Tibial artery (tissue), 4 donors: Measurements from ENCODE around the gene NIPA2.

Source experiments
- DNase-seq, 2 donors: peaks; one replicate each; pipeline ENCODE4 v3.0.0-alpha.2; 2019
- H3K27ac ChIP-seq, 2 donors: fragments of 200-600 bp; sonication (generic) in 1 of 2; 1 replicate in 1 of 2; 2 replicates in 1 of 2; pipeline ENCODE4 v1.5.1; 2018 to 2019; ENCODE audit warnings: mild to moderate bottlenecking in 1 of 2
- H3K27me3 ChIP-seq, 2 donors: fragments of 200-600 bp; sonication (generic) in 1 of 2; one replicate each; pipeline versions ENCODE4 v1.5.1 to v1.6.0; 2016 to 2019
- H3K36me3 ChIP-seq, 3 donors: fragments of 200-600 bp; sonication (generic) in 2 of 3; one replicate each; pipeline ENCODE4 v1.5.1; 2016 to 2019; ENCODE audit warnings: mild to moderate bottlenecking in 2 of 3
- H3K4me1 ChIP-seq, 4 donors: fragments of 200-600 bp; sonication (generic) in 2 of 4; 1 replicate in 3 of 4; 2 replicates in 1 of 4; pipeline ENCODE4 v1.5.1; 2016 to 2019
- H3K4me3 ChIP-seq, 2 donors: fragments of 200-600 bp; sonication (generic) in 1 of 2; 1 replicate in 1 of 2; 2 replicates in 1 of 2; pipeline ENCODE4 v1.5.1; 2018 to 2019; ENCODE audit warnings: mild to moderate bottlenecking in 2 of 2
- H3K9me3 ChIP-seq, 3 donors: fragments of 200-600 bp; sonication (generic) in 1 of 3; one replicate each; pipeline ENCODE4 v1.5.1; 2016 to 2019
- CTCF ChIP-seq, 2 experiments: fragments of 200-600 bp in 1 of 2; fragments of 450-650 bp in 1 of 2; IDR thresholded peaks; one replicate each; pipeline ENCODE4 v1.5.1; 2017 to 2019; ENCODE audit warnings: antibody characterized with exemption in 2 of 2, mild to moderate bottlenecking in 1 of 2, moderate library complexity in 1 of 2
- intact Hi-C: fragments of 100-400 bp; cut with DNase I; formaldehyde crosslinking; loops from one replicate; pipeline ENCODE4 v1.15.0; 2023; ENCODE audit warnings: low total_unique reads

The NIPA2 gene

GRCh38 chr15:22844421-22845288 lies 6.2 kb downstream of the NIPA2 start:
- intact Hi-C loops: no loop called here
- Histone ChIP-seq H3K36me3 (peaks cover 0 to 42% (median 28%) of the 10 kb centered on the region in 3 donors), H3K4me3 (no peak overlapping the region), H3K27me3 (no peaks in the 10 kb centered on the region), H3K9me3 (no peaks in the 10 kb centered on the region), H3K27ac (no peak overlapping the region), H3K4me1 (peaks cover 0 to 17% (median 12%) of the 10 kb centered on the region in 4 donors)
- TF ChIP-seq CTCF (IDR thresholded peaks at IDR 0.05): no peak
- DNase-seq: no peak

GRCh38 chr15:22845289-22845900 lies 6.9 kb downstream of the NIPA2 start:
- intact Hi-C loops: no loop called here
- Histone ChIP-seq H3K4me1 (peaks cover 0 to 10% (median 6%) of the 10 kb centered on the region in 4 donors), H3K27ac (no peak overlapping the region), H3K9me3 (no peaks in the 10 kb centered on the region), H3K4me3 (no peak overlapping the region), H3K27me3 (no peaks in the 10 kb centered on the region), H3K36me3 (peaks cover 0 to 42% (median 28%) of the 10 kb centered on the region in 3 donors)
- DNase-seq: no peak
- no peak for TF ChIP-seq CTCF (IDR thresholded peaks at IDR 0.05)

- H3K27me3 ChIP-seq: no peaks in the 10 kb centered on the region
- no peak for TF ChIP-seq CTCF (IDR thresholded peaks at IDR 0.05)
- no peaks in the 10 kb centered on the region for H3K9me3 ChIP-seq
- H3K36me3 ChIP-seq: peaks cover 0 to 42% (median 34%) of the 10 kb centered on the region in 3 donors
- no peak overlapping the region for H3K4me3 ChIP-seq
- intact Hi-C loops: no loop called here
- H3K27ac ChIP-seq: no peak overlapping the region
- H3K4me1 ChIP-seq: peaks cover 0 to 8% (median 2%) of the 10 kb centered on the region in 4 donors
- DNase-seq: no peak
These were observed 7.6 kb downstream of the NIPA2 start for GRCh38 chr15:22846073-22846472.

- no peak overlapping the region for H3K27ac ChIP-seq
- H3K9me3 ChIP-seq: no peaks in the 10 kb centered on the region
- TF ChIP-seq CTCF (IDR thresholded peaks at IDR 0.05): no peak
- H3K4me1 ChIP-seq: no peaks in the 10 kb centered on the region
- H3K27me3 ChIP-seq: no peaks in the 10 kb centered on the region
- peaks cover 32 to 63% (median 44%) of the 10 kb centered on the region in 3 donors for H3K36me3 ChIP-seq
- no peak for DNase-seq
- intact Hi-C loops: no loop called here
- no peak overlapping the region for H3K4me3 ChIP-seq
These were observed 11.6 kb downstream of the NIPA2 start for GRCh38 chr15:22850055-22850454.

- intact Hi-C loops: no loop called here
- Histone ChIP-seq H3K4me3 (no peak overlapping the region), H3K27me3 (no peaks in the 10 kb centered on the region), H3K27ac (no peak overlapping the region), H3K36me3 (peaks cover 33 to 71% (median 39%) of the 10 kb centered on the region in 3 donors), H3K4me1 (no peaks in the 10 kb centered on the region), H3K9me3 (no peaks in the 10 kb centered on the region)
- DNase-seq: no peak
- no peak for TF ChIP-seq CTCF (IDR thresholded peaks at IDR 0.05)
These were observed 13.0 kb downstream of the NIPA2 start for GRCh38 chr15:22851513-22851912.
